DND-41 (cell line): ENCODE data around the gene MCC.

ENCODE experiments used
- ATAC-seq: fragments of 200-7000 bp; cut with Tn5 transposase; 3 replicates; pipeline ENCODE4 v1.9.1; 2021; ENCODE audit warnings: low read depth; ENCODE audit not compliant: insufficient read depth
- DNase-seq: peaks from one replicate; pipeline ENCODE4 v3.0.0-alpha.2; 2020
- H2AFZ ChIP-seq: 2 replicates; pipeline ENCODE4 v1.6.0; 2012; ENCODE audit warnings: low read depth, low read length
- H3K27ac ChIP-seq: 2 replicates; pipeline ENCODE4 v1.5.1; 2012; ENCODE audit warnings: low read length, inconsistent platforms
- H3K27me3 ChIP-seq: fragments of 200-600 bp; sonication (generic); 2 replicates; pipeline ENCODE4 v1.6.0; 2012; ENCODE audit warnings: low read length, mild to moderate bottlenecking, inconsistent platforms; ENCODE audit not compliant: insufficient read depth, poor library complexity
- H3K36me3 ChIP-seq: 2 replicates; pipeline ENCODE4 v1.5.1; 2012; ENCODE audit warnings: low read length, inconsistent platforms; ENCODE audit not compliant: insufficient read depth
- H3K4me1 ChIP-seq: 2 replicates; pipeline ENCODE4 v1.5.1; 2012; ENCODE audit warnings: mild to moderate bottlenecking, low read length; ENCODE audit not compliant: insufficient read depth
- H3K4me2 ChIP-seq: 2 replicates; pipeline ENCODE4 v1.6.0; 2012; ENCODE audit warnings: mild to moderate bottlenecking, moderate library complexity, low read length, inconsistent platforms; ENCODE audit not compliant: insufficient read depth
- H3K4me3 ChIP-seq, 2 experiments: fragments of 200-600 bp in 1 of 2; shearing (Covaris generic) in 1 of 2; 2 replicates each; pipeline ENCODE4 v1.5.1; 2012 to 2016; ENCODE audit warnings: inconsistent platforms in 2 of 2, low read length in 2 of 2, mild to moderate bottlenecking in 2 of 2, low read depth in 1 of 2, moderate library complexity in 1 of 2
- H3K79me2 ChIP-seq: 2 replicates; pipeline ENCODE4 v1.6.0; 2012; ENCODE audit warnings: low read length, inconsistent platforms; ENCODE audit not compliant: insufficient read depth
- H3K9ac ChIP-seq: 2 replicates; pipeline ENCODE4 v1.6.0; 2012; ENCODE audit warnings: low read depth, mild to moderate bottlenecking, inconsistent platforms, low read length, moderate library complexity
- H3K9me3 ChIP-seq: 2 replicates; pipeline ENCODE4 v1.5.1; 2012; ENCODE audit warnings: low read length, moderate library complexity, mild to moderate bottlenecking, inconsistent platforms; ENCODE audit not compliant: insufficient read depth, severe bottlenecking
- H4K20me1 ChIP-seq: 2 replicates; pipeline ENCODE4 v1.6.0; 2012; ENCODE audit warnings: low read length; ENCODE audit not compliant: insufficient read depth
- CTCF ChIP-seq: IDR thresholded peaks from 2 replicates; pipeline ENCODE4 v1.5.1; 2012; ENCODE audit warnings: borderline replicate concordance, low read length, moderate library complexity, mild to moderate bottlenecking; ENCODE audit not compliant: poor library complexity, severe bottlenecking; ENCODE audit errors: extremely low read depth
- EZH2 ChIP-seq: IDR thresholded peaks from 3 replicates; pipeline ENCODE4 v1.6.1; 2012; ENCODE audit warnings: borderline replicate concordance, low read depth, mild to moderate bottlenecking, moderate library complexity, low read length, inconsistent platforms; ENCODE audit not compliant: severe bottlenecking

The MCC gene

GRCh38 chr5:113375480-113376060 lies 112.7 kb downstream of the MCC start:
- no peak overlapping the region for H3K9ac ChIP-seq
- TF ChIP-seq CTCF (no peak), EZH2 (no peak)

GRCh38 chr5:113373426-113373825 lies 114.8 kb downstream of the MCC start:
- no peak overlapping the region for H3K27ac ChIP-seq
- H3K4me1 ChIP-seq, result peaks cover 33% of the 10 kb centered on the region
- no peaks in the 10 kb centered on the region for H3K27me3 ChIP-seq
- no peaks in the 10 kb centered on the region for H3K9me3 ChIP-seq
- no peaks in the 10 kb centered on the region for H4K20me1 ChIP-seq
- H3K4me2 ChIP-seq, result no peak overlapping the region
- ATAC-seq (no peak), DNase-seq (no peak)
- H2AFZ ChIP-seq, result no peak overlapping the region
- H3K36me3 ChIP-seq, result no peaks in the 10 kb centered on the region
- TF ChIP-seq EZH2 (no peak), CTCF (no peak)
- H3K9ac ChIP-seq, result no peak overlapping the region
- no peaks in the 10 kb centered on the region for H3K79me2 ChIP-seq
- H3K4me3 ChIP-seq, result no peak overlapping the region

More at GRCh38 chr5:113375480-113376060, 112.7 kb downstream of the MCC start:
- H2AFZ ChIP-seq, result no peak overlapping the region
- H3K4me2 ChIP-seq, result no peak overlapping the region
- peaks cover 54% of the 10 kb centered on the region for H3K4me1 ChIP-seq
- no peaks in the 10 kb centered on the region for H3K27me3 ChIP-seq
- H3K27ac ChIP-seq, result peak overlapping the region; percentile 71
- peak; percentile 33 for ATAC-seq
- H4K20me1 ChIP-seq, result no peaks in the 10 kb centered on the region
- no peaks in the 10 kb centered on the region for H3K9me3 ChIP-seq
- H3K79me2 ChIP-seq, result no peaks in the 10 kb centered on the region
- H3K36me3 ChIP-seq, result no peaks in the 10 kb centered on the region
- DNase-seq, result peak; percentile 50
- H3K4me3 ChIP-seq, result no peak overlapping the region

- ATAC-seq (no peak), DNase-seq (no peak)
- no peak overlapping the region for H3K4me2 ChIP-seq
- no peaks in the 10 kb centered on the region for H3K27me3 ChIP-seq
- H2AFZ ChIP-seq, result no peak overlapping the region
- no peaks in the 10 kb centered on the region for H3K36me3 ChIP-seq
- H3K9me3 ChIP-seq, result no peaks in the 10 kb centered on the region
- no peak overlapping the region for H3K9ac ChIP-seq
- H3K4me3 ChIP-seq, result no peak overlapping the region
- peaks cover 16% of the 10 kb centered on the region for H3K4me1 ChIP-seq
- H3K27ac ChIP-seq, result no peak overlapping the region
- no peaks in the 10 kb centered on the region for H4K20me1 ChIP-seq
- no peaks in the 10 kb centered on the region for H3K79me2 ChIP-seq
- TF ChIP-seq EZH2 (no peak), CTCF (no peak)
Measured at GRCh38 chr5:113371721-113372196, 116.5 kb downstream of the MCC start.
